Hepatocyte (in vitro differentiated cells): ENCODE results near the gene GSTM1.

Source experiments
- CTCF ChIP-seq: fragments of 200-600 bp; sonication (generic); IDR thresholded peaks from 2 replicates; pipeline ENCODE4 v1.5.1; 2016; ENCODE audit warnings: antibody characterized with exemption, mild to moderate bottlenecking; ENCODE audit not compliant: poor library complexity
- EZH2 ChIP-seq: fragments of 200-600 bp; sonication (generic); IDR thresholded peaks from 2 replicates; pipeline ENCODE4 v1.6.1; 2016; ENCODE audit warnings: antibody characterized with exemption, mild to moderate bottlenecking, borderline replicate concordance

DNA sequence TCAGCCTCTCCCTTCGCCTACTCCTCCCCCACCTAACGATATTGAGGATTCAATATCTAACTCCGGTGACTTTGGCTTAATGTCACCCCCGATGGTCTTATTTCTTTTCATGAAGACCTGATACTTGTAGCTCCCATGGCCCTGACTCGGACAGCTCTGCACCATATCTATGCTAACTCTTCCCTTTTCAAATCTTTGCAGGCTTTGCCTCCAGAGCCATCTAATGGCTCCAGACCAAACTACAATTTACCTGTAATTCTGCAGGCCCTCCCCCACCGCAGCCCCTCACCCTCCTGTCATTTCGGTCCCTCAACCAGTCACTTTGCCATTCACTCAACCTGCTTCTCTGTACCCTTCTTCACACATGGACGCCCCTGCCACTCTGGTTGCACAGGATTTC, 16.6 kb downstream of the GSTM1 start:
- TF ChIP-seq CTCF (no peak), EZH2 (no peak)
